T1000 (cell line): ENCODE results near the gene BEND6.

Source experiments
- DNase-seq: peaks from one replicate; lab custom pipeline; 2025; ENCODE audit warnings: mixed read lengths; lab: John Stamatoyannopoulos, UW

The BEND6 gene

GRCh38 chr6:56954403-56955170, at the start of gene BEND6:
TSS of gene BEND6 (plus strand) at chr6:56955107. CDS start at chr6:56981811, 26,704 bp downstream.
- DNase-seq = peak; percentile 89

- DNase-seq = no peak
These were observed 49.5 kb upstream of the BEND6 start for GRCh38 chr6:56905378-56905777.

- DNase-seq = no peak
These were observed 48.2 kb upstream of the BEND6 start for GRCh38 chr6:56906752-56907151.

GRCh38 chr6:56909115-56909907, 45.6 kb upstream of the BEND6 start:
- DNase-seq = no peak

- DNase-seq = no peak
These were observed 43.1 kb upstream of the BEND6 start for GRCh38 chr6:56911847-56912246.

- no peak for DNase-seq
These were observed 41.4 kb upstream of the BEND6 start for GRCh38 chr6:56913285-56914074.

- DNase-seq = no peak
These were observed 39.9 kb upstream of the BEND6 start for GRCh38 chr6:56914798-56915658.

GRCh38 chr6:56915832-56916231, 39.1 kb upstream of the BEND6 start:
- DNase-seq = no peak

- DNase-seq = no peak
These were observed 37.9 kb upstream of the BEND6 start for GRCh38 chr6:56916849-56917551.

GRCh38 chr6:56922645-56923044, 32.3 kb upstream of the BEND6 start:
- no peak for DNase-seq

- DNase-seq = no peak
These were observed 31.3 kb upstream of the BEND6 start for GRCh38 chr6:56923565-56923964.

- DNase-seq = no peak
These were observed 27.1 kb upstream of the BEND6 start for GRCh38 chr6:56927538-56928453.

- DNase-seq = no peak
These were observed 24.1 kb upstream of the BEND6 start for GRCh38 chr6:56930846-56931245.

GRCh38 chr6:56932910-56933477, 21.9 kb upstream of the BEND6 start:
- no peak for DNase-seq

GRCh38 chr6:56933650-56934049, 21.3 kb upstream of the BEND6 start:
- DNase-seq = no peak

- no peak for DNase-seq
These were observed 20.0 kb upstream of the BEND6 start for GRCh38 chr6:56934876-56935275.

- no peak for DNase-seq
These were observed 18.4 kb upstream of the BEND6 start for GRCh38 chr6:56936466-56936865.

- DNase-seq = peak; percentile 88
These were observed 16.2 kb upstream of the BEND6 start for GRCh38 chr6:56938649-56939191.

GRCh38 chr6:56940463-56940862, 14.4 kb upstream of the BEND6 start:
- no peak for DNase-seq
